ENCODE measurements around the gene C7orf25.
A peak's percentile ranks its signal among the peaks of the same experiment; 100 is the strongest.

Gene C7orf25

DNA sequence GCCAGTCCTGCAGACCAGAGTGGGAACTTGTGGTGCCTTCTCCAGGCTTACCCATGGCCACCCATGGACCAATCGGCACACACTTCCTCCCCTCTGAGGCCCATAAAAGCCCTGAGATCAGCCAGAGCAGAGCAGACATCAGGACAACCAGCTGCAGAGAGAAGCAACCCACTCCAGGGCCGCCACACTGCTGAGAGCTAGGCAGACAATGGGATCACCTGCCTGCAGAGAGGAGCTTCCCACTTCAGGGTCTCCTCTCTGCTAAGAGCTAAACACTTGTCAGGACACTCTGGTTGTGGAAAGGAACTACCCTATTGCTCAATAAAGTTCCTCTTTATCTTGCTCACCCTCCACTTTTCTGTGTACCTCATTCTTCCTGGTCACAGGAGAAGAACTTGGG lies 34.0 kb downstream of the C7orf25 start:
- Histone ChIP-seq H3K36me3 (replicated peaks; ENCODE audit: low read depth, low read length) (no peaks in the 10 kb centered on the region), H3K9me3 (ENCODE audit: insufficient read depth, low read length) (no peaks in the 10 kb centered on the region), H2AFZ (ENCODE audit: low read depth, low read length) (no peak overlapping the region), H3K27ac (ENCODE audit: low read length) (no peak overlapping the region), H3K4me1 (ENCODE audit: low read length) (no peaks in the 10 kb centered on the region), H3K9ac (ENCODE audit: low read length) (no peak overlapping the region), H3K79me2 (ENCODE audit: low read length) (no peaks in the 10 kb centered on the region), H4K20me1 (ENCODE audit: insufficient read depth, low read length) (no peaks in the 10 kb centered on the region), H3K4me2 (ENCODE audit: low read length) (no peak overlapping the region), H3K27me3 (ENCODE audit: low read depth, low read length) (no peaks in the 10 kb centered on the region), H3K4me3 (ENCODE audit: low read length) (no peak overlapping the region)
- TF ChIP-seq, protein P1, sequence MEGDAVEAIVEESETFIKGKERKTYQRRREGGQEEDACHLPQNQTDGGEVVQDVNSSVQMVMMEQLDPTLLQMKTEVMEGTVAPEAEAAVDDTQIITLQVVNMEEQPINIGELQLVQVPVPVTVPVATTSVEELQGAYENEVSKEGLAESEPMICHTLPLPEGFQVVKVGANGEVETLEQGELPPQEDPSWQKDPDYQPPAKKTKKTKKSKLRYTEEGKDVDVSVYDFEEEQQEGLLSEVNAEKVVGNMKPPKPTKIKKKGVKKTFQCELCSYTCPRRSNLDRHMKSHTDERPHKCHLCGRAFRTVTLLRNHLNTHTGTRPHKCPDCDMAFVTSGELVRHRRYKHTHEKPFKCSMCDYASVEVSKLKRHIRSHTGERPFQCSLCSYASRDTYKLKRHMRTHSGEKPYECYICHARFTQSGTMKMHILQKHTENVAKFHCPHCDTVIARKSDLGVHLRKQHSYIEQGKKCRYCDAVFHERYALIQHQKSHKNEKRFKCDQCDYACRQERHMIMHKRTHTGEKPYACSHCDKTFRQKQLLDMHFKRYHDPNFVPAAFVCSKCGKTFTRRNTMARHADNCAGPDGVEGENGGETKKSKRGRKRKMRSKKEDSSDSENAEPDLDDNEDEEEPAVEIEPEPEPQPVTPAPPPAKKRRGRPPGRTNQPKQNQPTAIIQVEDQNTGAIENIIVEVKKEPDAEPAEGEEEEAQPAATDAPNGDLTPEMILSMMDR (IDR thresholded peaks at IDR 0.05; ENCODE audit: low read depth, low read length): no peak
- no peak for TF ChIP-seq EZH2phosphoT487 (IDR thresholded peaks at IDR 0.05; ENCODE audit: low read depth)

DNA sequence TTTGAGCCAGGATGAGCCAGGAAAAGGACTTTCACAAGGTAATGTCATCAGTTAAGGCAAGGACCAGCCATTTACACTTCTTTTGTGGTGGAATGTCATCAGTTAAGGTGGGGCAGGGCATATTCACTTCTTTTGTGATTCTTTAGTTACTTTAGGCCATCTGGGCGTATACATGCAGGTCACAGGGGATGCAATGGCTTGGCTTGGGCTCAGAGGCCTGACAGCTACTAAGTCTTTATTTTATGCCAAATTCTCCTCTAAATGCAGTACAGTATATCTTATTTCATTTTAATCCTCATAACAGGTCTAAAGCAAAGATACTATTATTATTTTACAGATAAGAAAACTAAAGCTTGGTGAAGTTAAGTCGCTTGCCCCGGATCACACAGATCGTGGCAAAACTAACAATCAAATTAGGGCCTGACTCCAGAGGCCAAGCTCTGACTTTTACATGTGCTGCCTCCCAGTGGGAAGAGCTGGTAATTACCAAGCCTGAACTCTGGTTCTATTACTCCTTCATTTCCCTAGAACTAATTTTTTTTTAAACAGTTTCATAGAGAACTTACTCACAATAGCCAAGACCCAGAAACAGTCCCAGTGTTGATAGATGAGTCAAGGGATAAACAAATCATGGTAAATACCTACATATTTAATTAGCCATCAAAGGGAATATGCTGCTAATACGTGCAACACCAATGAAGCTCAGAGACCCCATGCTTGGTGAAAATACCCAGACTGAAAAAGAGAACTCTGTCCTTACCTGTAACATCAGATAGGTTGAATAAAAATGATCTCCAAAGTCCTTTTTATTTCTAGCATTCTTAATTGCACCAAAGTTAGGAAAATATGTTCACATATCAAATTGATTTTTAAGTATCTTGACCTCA lies 35.4 kb downstream of the C7orf25 start:
- Histone ChIP-seq H2AFZ (ENCODE audit: low read depth, low read length) (no peak overlapping the region), H3K27me3 (ENCODE audit: low read depth, low read length) (no peaks in the 10 kb centered on the region), H3K4me3 (ENCODE audit: low read length) (no peak overlapping the region), H3K4me1 (ENCODE audit: low read length) (no peaks in the 10 kb centered on the region), H4K20me1 (ENCODE audit: insufficient read depth, low read length) (no peaks in the 10 kb centered on the region), H3K4me2 (ENCODE audit: low read length) (no peak overlapping the region; the same call in 1 of the 2 replicates), H3K27ac (ENCODE audit: low read length) (no peak overlapping the region), H3K9ac (ENCODE audit: low read length) (no peak overlapping the region), H3K79me2 (ENCODE audit: low read length) (no peaks in the 10 kb centered on the region), H3K36me3 (replicated peaks; ENCODE audit: low read depth, low read length) (no peaks in the 10 kb centered on the region), H3K9me3 (ENCODE audit: insufficient read depth, low read length) (no peaks in the 10 kb centered on the region)
- TF ChIP-seq EZH2phosphoT487 (IDR thresholded peaks at IDR 0.05; ENCODE audit: low read depth): no peak
- TF ChIP-seq, protein P1 (IDR thresholded peaks at IDR 0.05; ENCODE audit: low read depth, low read length): peak; percentile 82

DNA sequence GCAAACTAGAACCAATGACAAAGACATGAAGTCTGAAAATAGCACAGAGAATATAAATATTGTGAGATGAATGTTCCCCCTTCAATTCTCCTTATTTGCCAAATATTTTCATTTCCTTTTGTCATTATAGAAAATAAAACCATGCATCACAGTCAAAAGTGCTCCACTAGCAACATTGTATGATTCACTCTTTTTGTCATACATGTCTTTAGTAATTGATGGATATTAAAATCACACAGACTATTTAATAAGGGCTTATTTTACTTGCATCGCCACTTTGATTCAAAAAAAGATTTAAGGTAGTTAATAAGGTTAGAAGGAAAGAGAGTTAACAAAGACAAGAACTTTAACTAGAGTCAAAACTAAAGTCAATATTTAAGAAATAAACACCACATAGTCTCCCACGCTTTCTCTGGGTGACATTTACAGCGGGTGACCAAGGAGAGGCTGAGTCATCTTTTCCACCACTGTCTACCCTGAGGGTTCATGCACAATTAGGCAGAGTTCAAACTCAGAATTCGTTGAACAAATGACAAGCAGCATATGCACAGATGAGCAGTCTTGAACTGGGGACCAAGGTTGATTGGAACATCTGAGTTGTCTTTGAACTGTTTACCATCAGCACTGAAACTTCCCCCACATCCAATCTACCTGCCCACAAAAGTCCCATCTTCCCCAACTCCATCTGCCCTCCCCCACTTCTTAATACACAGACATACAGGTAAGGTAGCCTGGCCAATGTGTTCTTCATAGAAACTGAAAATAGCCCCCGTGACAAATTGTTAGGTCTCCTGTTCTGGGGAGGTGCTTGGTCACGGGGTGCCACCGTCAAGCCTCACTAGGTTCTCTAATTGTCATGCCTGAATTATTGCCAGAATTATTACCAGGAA lies 42.5 kb downstream of the C7orf25 start:
- H3K4me2 ChIP-seq (ENCODE audit: low read length): 0 out of 2 replicates have a peak overlapping the region, but pooled peaks have one; percentile 0
- TF ChIP-seq, protein P1 (IDR thresholded peaks at IDR 0.05; ENCODE audit: low read depth, low read length): no peak
- no peak for TF ChIP-seq EZH2phosphoT487 (IDR thresholded peaks at IDR 0.05; ENCODE audit: low read depth)

DNA sequence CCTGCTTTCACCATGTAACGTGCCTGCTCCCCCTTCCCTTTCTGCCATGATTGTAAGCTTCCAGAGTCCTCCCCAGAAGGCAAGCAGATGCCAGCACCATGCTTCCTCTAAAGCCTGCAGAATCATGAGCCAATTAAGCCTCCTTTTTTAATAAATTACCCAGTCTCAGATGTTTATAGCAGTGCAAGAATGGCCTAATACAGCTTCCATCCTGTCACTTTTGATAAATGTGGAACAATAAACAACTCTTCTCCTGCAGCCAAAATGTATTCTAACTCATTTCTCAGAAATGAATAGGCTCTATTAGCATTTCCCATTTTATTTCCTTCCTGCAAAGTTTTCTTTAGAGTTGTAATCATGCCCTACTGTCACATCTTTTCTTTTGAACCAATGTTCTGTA lies 43.4 kb downstream of the C7orf25 start:
- H3K4me3 ChIP-seq (ENCODE audit: low read length): no peak overlapping the region
- no peaks in the 10 kb centered on the region for H3K27me3 ChIP-seq (ENCODE audit: low read depth, low read length)
- H4K20me1 ChIP-seq (ENCODE audit: insufficient read depth, low read length): no peaks in the 10 kb centered on the region
- H3K27ac ChIP-seq (ENCODE audit: low read length): no peak overlapping the region
- H3K9ac ChIP-seq (ENCODE audit: low read length): no peak overlapping the region
- TF ChIP-seq, protein P1 (IDR thresholded peaks at IDR 0.05; ENCODE audit: low read depth, low read length): no peak
- no peak for TF ChIP-seq EZH2phosphoT487 (IDR thresholded peaks at IDR 0.05; ENCODE audit: low read depth)
- H3K36me3 ChIP-seq (replicated peaks; ENCODE audit: low read depth, low read length): no peaks in the 10 kb centered on the region
- peaks cover 8% of the 10 kb centered on the region; the same call in 1 of the 2 replicates for H3K4me1 ChIP-seq (ENCODE audit: low read length)
- H3K79me2 ChIP-seq (ENCODE audit: low read length): no peaks in the 10 kb centered on the region
- no peak overlapping the region for H2AFZ ChIP-seq (ENCODE audit: low read depth, low read length)
- H3K4me2 ChIP-seq (ENCODE audit: low read length): no peak overlapping the region
- no peaks in the 10 kb centered on the region for H3K9me3 ChIP-seq (ENCODE audit: insufficient read depth, low read length)

More for the DNA sequence above, 42.5 kb downstream of the C7orf25 start:
- no peaks in the 10 kb centered on the region for H3K36me3 ChIP-seq (replicated peaks; ENCODE audit: low read depth, low read length)
- no peaks in the 10 kb centered on the region for H3K27me3 ChIP-seq (ENCODE audit: low read depth, low read length)
- H3K9ac ChIP-seq (ENCODE audit: low read length): no peak overlapping the region
- no peak overlapping the region for H2AFZ ChIP-seq (ENCODE audit: low read depth, low read length)
- no peaks in the 10 kb centered on the region for H3K79me2 ChIP-seq (ENCODE audit: low read length)
- no peaks in the 10 kb centered on the region for H4K20me1 ChIP-seq (ENCODE audit: insufficient read depth, low read length)
- H3K4me1 ChIP-seq (ENCODE audit: low read length): peaks cover 8% of the 10 kb centered on the region; the same call in 1 of the 2 replicates
- H3K27ac ChIP-seq (ENCODE audit: low read length): no peak overlapping the region
- no peaks in the 10 kb centered on the region for H3K9me3 ChIP-seq (ENCODE audit: insufficient read depth, low read length)
- no peak overlapping the region for H3K4me3 ChIP-seq (ENCODE audit: low read length)

Data from OCI-LY3 (cell line).